ENCODE results near the gene CLASP1.
"Not testable (repeated sequence)": the region's sequence is repeated elsewhere in the genome, so short reads cannot be mapped to it uniquely, and the experiment has no call there.

Gene CLASP1

GRCh38 chr2:121298476-121298875 lies 350.8 kb downstream of the CLASP1 start:
- DNase-seq = no peak

GRCh38 chr2:121297866-121298265 lies 351.4 kb downstream of the CLASP1 start:
- DNase-seq = not testable (repeated sequence)

GRCh38 chr2:121297217-121297830 lies 351.9 kb downstream of the CLASP1 start:
- DNase-seq = peak; percentile 85

- no peak for DNase-seq
These were observed 353.2 kb downstream of the CLASP1 start for GRCh38 chr2:121295911-121296650.

GRCh38 chr2:121294881-121295840 lies 354.1 kb downstream of the CLASP1 start:
- DNase-seq = no peak

- no peak for DNase-seq
These were observed 355.6 kb downstream of the CLASP1 start for GRCh38 chr2:121293450-121294325.

GRCh38 chr2:121291251-121291580 lies 358.0 kb downstream of the CLASP1 start:
- no peak for DNase-seq

- no peak for DNase-seq
These were observed 360.0 kb downstream of the CLASP1 start for GRCh38 chr2:121289271-121289670.

- DNase-seq = no peak
These were observed 360.6 kb downstream of the CLASP1 start for GRCh38 chr2:121288454-121289231.

- no peak for DNase-seq
These were observed 361.3 kb downstream of the CLASP1 start for GRCh38 chr2:121287956-121288355.
